Endothelial cell of umbilical vein (primary cell): ENCODE results near the gene KLHL24. TPM values are rescaled to one million over a fixed set of nuclear protein-coding genes. Genes with fewer than 3 reads are reported as not detected.
"Not testable (repeated sequence)": the region's sequence is repeated elsewhere in the genome, so short reads cannot be mapped to it uniquely, and the experiment has no call there.

Source experiments
- BruUV-seq: library from RNA; stranded (reverse); fragments of 400-500 nt; replicated peaks from 2 replicates; lab custom pipeline; 2021; lab: Mats Ljungman, UMichigan
- CTCF ChIA-PET: fragments of 300-600, 350-600 bp; sonication (Branson Sonifier 250); formaldehyde crosslinking; loops from one replicate; lab custom pipeline; 2021; ENCODE audit warnings: antibody characterized with exemption, inconsistent platforms; lab: Charles Lee
- POLR2A ChIA-PET: fragments of 300-600, 350-600 bp; sonication (Branson Sonifier 250); formaldehyde crosslinking; loops from one replicate; lab custom pipeline; 2021; ENCODE audit warnings: antibody characterized with exemption, inconsistent platforms; lab: Charles Lee
- DNase-seq: peaks from one replicate; pipeline ENCODE4 v3.0.0-alpha.2; 2011; ENCODE audit warnings: low read depth, low spot score
- FAIRE-seq: peaks from 2 replicates; lab custom pipeline; 2011; peaks lifted over from hg19 to GRCh38; lab: Jason Lieb, UNC
- H2AFZ ChIP-seq: 2 replicates; pipeline ENCODE4 v1.6.0; 2012; ENCODE audit warnings: low read depth, low read length, control low read depth, inconsistent platforms
- H3K27ac ChIP-seq: 2 replicates; pipeline ENCODE4 v1.5.1; 2011; ENCODE audit warnings: low read depth, mild to moderate bottlenecking, control low read depth, low read length, moderate library complexity; ENCODE audit not compliant: insufficient read depth
- H3K27me3 ChIP-seq, 2 experiments: 2 replicates each; pipeline versions ENCODE4 v1.6.0 to v1.6.1; 2011; ENCODE audit warnings: low read length in 2 of 2, mixed read lengths in 1 of 2; ENCODE audit not compliant: control insufficient read depth in 2 of 2, insufficient read depth in 2 of 2
- H3K36me3 ChIP-seq, 2 experiments: 2 replicates in 1 of 2; 3 replicates in 1 of 2; pipeline ENCODE4 v1.5.1; 2011; ENCODE audit warnings: low read length in 2 of 2, mild to moderate bottlenecking in 1 of 2, moderate library complexity in 1 of 2; ENCODE audit not compliant: control insufficient read depth in 2 of 2, insufficient read depth in 2 of 2; ENCODE audit errors: extremely low read depth in 1 of 2
- H3K4me1 ChIP-seq: 3 replicates; pipeline ENCODE4 v1.5.1; 2011; ENCODE audit warnings: mild to moderate bottlenecking, low read length; ENCODE audit not compliant: control insufficient read depth, insufficient read depth; ENCODE audit errors: extremely low read depth
- H3K4me2 ChIP-seq: 2 replicates; pipeline ENCODE4 v1.6.1; 2011; ENCODE audit warnings: low read length, control low read depth, mixed read lengths; ENCODE audit not compliant: insufficient read depth
- H3K4me3 ChIP-seq, 3 experiments: fragments of 200-600 bp in 1 of 3; sonication (generic), shearing (Covaris generic) in 1 of 3; replicated peaks in 1 of 3; 2 replicates each; pipeline ENCODE4 v1.5.1; 2011 to 2016; ENCODE audit warnings: control low read depth in 3 of 3, low read length in 3 of 3, mild to moderate bottlenecking in 2 of 3, inconsistent platforms in 1 of 3, low read depth in 1 of 3, moderate library complexity in 1 of 3; ENCODE audit not compliant: insufficient read depth in 1 of 3
- H3K79me2 ChIP-seq: 2 replicates; pipeline ENCODE4 v1.6.0; 2012; ENCODE audit warnings: low read length, inconsistent platforms; ENCODE audit not compliant: control insufficient read depth, insufficient read depth
- H3K9ac ChIP-seq: replicated peaks from 2 replicates; pipeline ENCODE3; 2011; ENCODE audit warnings: low read length, control low read depth; ENCODE audit not compliant: insufficient read depth; ENCODE audit errors: extremely low read depth
- H3K9me1 ChIP-seq: replicated peaks from 3 replicates; pipeline ENCODE4 v1.6.0; 2011; ENCODE audit warnings: mild to moderate bottlenecking, low read length; ENCODE audit not compliant: control insufficient read depth, insufficient read depth; ENCODE audit errors: extremely low read depth
- H3K9me3 ChIP-seq: replicated peaks from 2 replicates; pipeline ENCODE4 v1.5.1; 2012; ENCODE audit warnings: low read length, inconsistent platforms; ENCODE audit not compliant: control insufficient read depth, insufficient read depth
- H4K20me1 ChIP-seq: replicated peaks from 2 replicates; pipeline ENCODE3; 2011; ENCODE audit warnings: mild to moderate bottlenecking, low read length; ENCODE audit not compliant: control insufficient read depth, insufficient read depth; ENCODE audit errors: extremely low read depth
- CTCF ChIP-seq, 2 donors: IDR thresholded peaks; 1 replicate in 1 of 2; 2 replicates in 1 of 2; pipeline ENCODE4 v1.5.1; 2011; ENCODE audit warnings: low read length in 2 of 2, mild to moderate bottlenecking in 2 of 2, moderate library complexity in 2 of 2, control low read depth in 1 of 2, inconsistent platforms in 1 of 2, low read depth in 1 of 2; ENCODE audit not compliant: insufficient read depth in 1 of 2; ENCODE audit errors: extremely low read depth in 1 of 2
- EZH2 ChIP-seq: IDR thresholded peaks from 2 replicates; pipeline ENCODE4 v1.6.1; 2012; ENCODE audit warnings: borderline replicate concordance, low read depth, mild to moderate bottlenecking, moderate library complexity, low read length, inconsistent platforms; ENCODE audit not compliant: severe bottlenecking
- GATA2 ChIP-seq: IDR thresholded peaks from 2 replicates; pipeline ENCODE4 v1.7.0; 2011; ENCODE audit warnings: low read depth, mild to moderate bottlenecking, moderate library complexity, mixed read lengths, low read length; ENCODE audit not compliant: insufficient read length, insufficient read depth
- JUN ChIP-seq: IDR thresholded peaks from 2 replicates; pipeline ENCODE4 v1.6.1; 2011; ENCODE audit warnings: borderline replicate concordance, low read depth; ENCODE audit not compliant: insufficient read length, insufficient read depth
- MAX ChIP-seq: IDR thresholded peaks from 2 replicates; pipeline ENCODE4 v1.6.1; 2011; ENCODE audit not compliant: insufficient read depth, insufficient read length
- MYC ChIP-seq: IDR thresholded peaks from one replicate; pipeline ENCODE4 v1.6.1; 2011; ENCODE audit warnings: mild to moderate bottlenecking, low read depth, low read length
- POLR2A ChIP-seq: IDR thresholded peaks from 2 replicates; pipeline ENCODE4 v1.6.1; 2012; ENCODE audit warnings: low read depth, mild to moderate bottlenecking, control low read depth, low read length
- POLR2AphosphoS5 ChIP-seq: IDR thresholded peaks from 2 replicates; pipeline ENCODE4 v1.6.1; 2012; ENCODE audit warnings: low read depth, mild to moderate bottlenecking, control low read depth, low read length, moderate library complexity; ENCODE audit not compliant: insufficient read depth
- dilution Hi-C: fragments of 300-500 bp; cut with MboI; formaldehyde crosslinking; loops from one replicate; pipeline ENCODE4 v1.15.0; 2019; ENCODE audit warnings: low sequenced_read_pairs; ENCODE audit not compliant: extremely low pct_ligation_motif_present
- intact Hi-C: fragments of 100-400 bp; cut with micrococcal nuclease; formaldehyde crosslinking; loops from one replicate; pipeline ENCODE4 v1.10.0; 2022
- polyA plus RNA-seq, 4 experiments: library from polyadenylated mRNA; depleted of rRNA in 3 of 4; stranded (reverse) in 3 of 4; unstranded in 1 of 4; fragments of >200 nt; gene quantifications; 2 replicates each; pipeline versions ENCODE4 v1.2.1 to v1.2.3, GENCODE V29; 2011 to 2012; ENCODE audit warnings: missing spikeins in 1 of 4
- total RNA-seq: library from RNA; stranded (reverse); gene quantifications from 2 replicates; pipeline ENCODE4 v1.2.3, GENCODE V29; 2021

The KLHL24 gene
- total and polyA plus RNA-seq, 2 donors (not counting 3 experiments of a cell fraction or from before 2014, with no cell fraction given), result 14.0 to 46.2 TPM

- Histone ChIP-seq H3K9me1 (no peaks in the 10 kb centered on the region), H3K4me2 (no peak overlapping the region), H2AFZ (no peak overlapping the region), H3K4me1 (no peaks in the 10 kb centered on the region), H3K79me2 (no peaks in the 10 kb centered on the region), H3K36me3 (no peaks in the 10 kb centered on the region), H3K9me3 (no peaks in the 10 kb centered on the region), H3K27ac (no peak overlapping the region), H3K4me3 (no peak overlapping the region), H4K20me1 (no peaks in the 10 kb centered on the region), H3K27me3 (no peaks in the 10 kb centered on the region), H3K9ac (no peak overlapping the region)
- ChIA-PET CTCF (no interaction called here), POLR2A (no interaction called here)
- dilution Hi-C loops, result no loop called here
- no TSS peak for BruUV-seq
- DNase-seq (no peak), FAIRE-seq (no peak)
- intact Hi-C loops, result no loop called here
- no peak for TF ChIP-seq POLR2A
- TF ChIP-seq POLR2AphosphoS5, result no peak
- TF ChIP-seq JUN, result no peak
- TF ChIP-seq MYC, result no peak
- no peak for TF ChIP-seq GATA2
- TF ChIP-seq MAX, result no peak
- TF ChIP-seq EZH2, result no peak
- TF ChIP-seq CTCF (IDR thresholded peaks at IDR 0.05; ENCODE audit: extremely low read depth in 1 of 2, insufficient read depth in 1 of 2, low read depth in 1 of 2, low read length in 2 of 2), result no peak
These were observed 53.5 kb downstream of the KLHL24 start for GRCh38 chr3:183688874-183689273.

- POLR2A ChIA-PET, CTCF ChIA-PET, H3K4me2 ChIP-seq, DNase-seq, H2AFZ ChIP-seq, H3K9me1 ChIP-seq, H3K9me3 ChIP-seq, intact Hi-C loops, H3K36me3 ChIP-seq, H3K27ac ChIP-seq, dilution Hi-C loops, FAIRE-seq, H3K27me3 ChIP-seq, H3K4me1 ChIP-seq, H3K9ac ChIP-seq, H3K4me3 ChIP-seq, H3K79me2 ChIP-seq, H4K20me1 ChIP-seq, BruUV-seq: not testable (repeated sequence)
These were observed 54.2 kb downstream of the KLHL24 start for GRCh38 chr3:183689621-183690020.
